Astrocyte (in vitro differentiated cells and primary cell): ENCODE data around the gene BUB1. TPM values are rescaled to one million over a fixed set of nuclear protein-coding genes. Genes with fewer than 3 reads are reported as not detected.

ENCODE experiments used
- DNase-seq: peaks from one replicate; pipeline ENCODE4 v3.0.0-alpha.2; 2010; ENCODE audit warnings: low read depth
- FAIRE-seq: peaks from 2 replicates; lab custom pipeline; 2011; peaks lifted over from hg19 to GRCh38; lab: Jason Lieb, UNC
- H2AFZ ChIP-seq: 2 replicates; pipeline ENCODE4 v1.6.0; 2012; ENCODE audit warnings: low read depth, low read length, inconsistent platforms
- H3K27ac ChIP-seq: 2 replicates; pipeline ENCODE4 v1.5.1; 2011; ENCODE audit warnings: low read depth, low read length, inconsistent platforms
- H3K27me3 ChIP-seq: 2 replicates; pipeline ENCODE4 v1.6.0; 2011; ENCODE audit warnings: low read length, inconsistent platforms; ENCODE audit not compliant: insufficient read depth
- H3K36me3 ChIP-seq: 2 replicates; pipeline ENCODE4 v1.5.1; 2011; ENCODE audit warnings: low read length, inconsistent platforms; ENCODE audit not compliant: insufficient read depth
- H3K4me1 ChIP-seq: 2 replicates; pipeline ENCODE4 v1.5.1; 2011; ENCODE audit warnings: low read length, inconsistent platforms; ENCODE audit not compliant: insufficient read depth
- H3K4me2 ChIP-seq: 2 replicates; pipeline ENCODE4 v1.6.0; 2012; ENCODE audit warnings: low read length, inconsistent platforms
- H3K4me3 ChIP-seq: 2 replicates; pipeline ENCODE4 v1.5.1; 2011; ENCODE audit warnings: low read depth, mild to moderate bottlenecking, low read length, inconsistent platforms; ENCODE audit not compliant: insufficient read depth
- H3K79me2 ChIP-seq: 2 replicates; pipeline ENCODE4 v1.6.0; 2012; ENCODE audit warnings: mild to moderate bottlenecking, low read length, inconsistent platforms; ENCODE audit not compliant: insufficient read depth
- H3K9ac ChIP-seq: 2 replicates; pipeline ENCODE4 v1.6.0; 2012; ENCODE audit warnings: mild to moderate bottlenecking, low read length, inconsistent platforms
- H3K9me3 ChIP-seq: 2 replicates; pipeline ENCODE4 v1.5.1; 2012; ENCODE audit warnings: low read depth, mild to moderate bottlenecking, low read length, inconsistent platforms; ENCODE audit not compliant: insufficient read depth
- H4K20me1 ChIP-seq: 2 replicates; pipeline ENCODE4 v1.6.0; 2012; ENCODE audit warnings: low read length, inconsistent platforms; ENCODE audit not compliant: insufficient read depth
- H3K27ac Mint-ChIP-seq: one replicate; pipeline ENCODE4 v1.8.0; 2021; ENCODE audit warnings: mild to moderate bottlenecking, mixed read lengths; ENCODE audit not compliant: unreplicated experiment
- H3K27me3 Mint-ChIP-seq: one replicate; pipeline ENCODE4 v1.8.0; 2021; ENCODE audit warnings: low read depth, mixed read lengths; ENCODE audit not compliant: unreplicated experiment
- H3K36me3 Mint-ChIP-seq: one replicate; pipeline ENCODE4 v1.8.0; 2021; ENCODE audit warnings: low read depth, mixed read lengths; ENCODE audit not compliant: unreplicated experiment
- H3K4me1 Mint-ChIP-seq: one replicate; pipeline ENCODE4 v1.8.0; 2021; ENCODE audit warnings: low read depth, mixed read lengths; ENCODE audit not compliant: unreplicated experiment
- H3K4me3 Mint-ChIP-seq: one replicate; pipeline ENCODE4 v1.8.0; 2021; ENCODE audit warnings: mild to moderate bottlenecking, moderate library complexity, mixed read lengths; ENCODE audit not compliant: unreplicated experiment
- H3K9me3 Mint-ChIP-seq: one replicate; pipeline ENCODE4 v1.8.0; 2021; ENCODE audit warnings: mild to moderate bottlenecking, mixed read lengths; ENCODE audit not compliant: unreplicated experiment
- EZH2 ChIP-seq: IDR thresholded peaks from 2 replicates; pipeline ENCODE4 v1.6.1; 2012; ENCODE audit warnings: mild to moderate bottlenecking, low read length, inconsistent platforms; ENCODE audit not compliant: insufficient read depth
- total RNA-seq: library from RNA; stranded (reverse); gene quantifications from 2 replicates; pipeline ENCODE4 v1.2.1, GENCODE V29; 2021
- TF ChIP-seq, protein P1 (sequence below): IDR thresholded peaks from 2 replicates; pipeline ENCODE4 v1.5.1; 2011; ENCODE audit warnings: low read depth, mild to moderate bottlenecking, inconsistent platforms, low read length, moderate library complexity; ENCODE audit not compliant: insufficient read depth

Gene BUB1
- total RNA-seq, 1 donor from 2014 or later: 8.0 TPM

DNA sequence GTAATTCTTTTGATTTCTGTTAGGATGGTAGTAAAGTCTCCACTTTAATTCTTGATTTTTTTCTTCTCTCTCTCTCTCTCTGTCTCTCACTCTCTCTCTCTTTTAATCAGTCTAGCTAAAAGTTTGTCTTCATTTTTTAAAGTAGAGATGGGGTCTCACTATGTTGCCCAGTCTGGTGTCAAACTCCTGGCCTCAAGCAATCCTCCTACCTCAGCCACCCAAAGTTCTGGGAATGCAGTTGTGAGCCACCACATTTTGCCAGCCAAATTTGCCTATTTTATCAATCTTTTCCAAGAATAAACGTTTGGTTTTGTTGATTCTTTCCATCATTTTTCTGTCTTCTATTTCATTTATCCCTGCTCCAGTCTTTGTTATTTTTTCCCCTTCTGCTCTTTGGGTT, 30.6 kb upstream of the BUB1 start:
- no peaks in the 10 kb centered on the region for H4K20me1 ChIP-seq
- Mint-ChIP-seq H3K27ac (no peak overlapping the region), H3K9me3 (peaks cover 3% of the 10 kb centered on the region), H3K4me1 (peaks cover 3% of the 10 kb centered on the region), H3K36me3 (no peaks in the 10 kb centered on the region), H3K27me3 (peaks cover 14% of the 10 kb centered on the region), H3K4me3 (no peak overlapping the region)
- H3K4me3 ChIP-seq: no peak overlapping the region
- H3K9me3 ChIP-seq: no peaks in the 10 kb centered on the region
- H3K9ac ChIP-seq: no peak overlapping the region
- no peaks in the 10 kb centered on the region for H3K79me2 ChIP-seq
- no peak overlapping the region for H3K4me2 ChIP-seq
- peaks cover 59% of the 10 kb centered on the region for H3K27me3 ChIP-seq
- TF ChIP-seq, protein P1, sequence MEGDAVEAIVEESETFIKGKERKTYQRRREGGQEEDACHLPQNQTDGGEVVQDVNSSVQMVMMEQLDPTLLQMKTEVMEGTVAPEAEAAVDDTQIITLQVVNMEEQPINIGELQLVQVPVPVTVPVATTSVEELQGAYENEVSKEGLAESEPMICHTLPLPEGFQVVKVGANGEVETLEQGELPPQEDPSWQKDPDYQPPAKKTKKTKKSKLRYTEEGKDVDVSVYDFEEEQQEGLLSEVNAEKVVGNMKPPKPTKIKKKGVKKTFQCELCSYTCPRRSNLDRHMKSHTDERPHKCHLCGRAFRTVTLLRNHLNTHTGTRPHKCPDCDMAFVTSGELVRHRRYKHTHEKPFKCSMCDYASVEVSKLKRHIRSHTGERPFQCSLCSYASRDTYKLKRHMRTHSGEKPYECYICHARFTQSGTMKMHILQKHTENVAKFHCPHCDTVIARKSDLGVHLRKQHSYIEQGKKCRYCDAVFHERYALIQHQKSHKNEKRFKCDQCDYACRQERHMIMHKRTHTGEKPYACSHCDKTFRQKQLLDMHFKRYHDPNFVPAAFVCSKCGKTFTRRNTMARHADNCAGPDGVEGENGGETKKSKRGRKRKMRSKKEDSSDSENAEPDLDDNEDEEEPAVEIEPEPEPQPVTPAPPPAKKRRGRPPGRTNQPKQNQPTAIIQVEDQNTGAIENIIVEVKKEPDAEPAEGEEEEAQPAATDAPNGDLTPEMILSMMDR: no peak
- TF ChIP-seq EZH2: no peak
- DNase-seq (no peak), FAIRE-seq (no peak)
- no peaks in the 10 kb centered on the region for H3K4me1 ChIP-seq
- no peak overlapping the region for H2AFZ ChIP-seq
- H3K27ac ChIP-seq: no peak overlapping the region
- H3K36me3 ChIP-seq: no peaks in the 10 kb centered on the region

DNA sequence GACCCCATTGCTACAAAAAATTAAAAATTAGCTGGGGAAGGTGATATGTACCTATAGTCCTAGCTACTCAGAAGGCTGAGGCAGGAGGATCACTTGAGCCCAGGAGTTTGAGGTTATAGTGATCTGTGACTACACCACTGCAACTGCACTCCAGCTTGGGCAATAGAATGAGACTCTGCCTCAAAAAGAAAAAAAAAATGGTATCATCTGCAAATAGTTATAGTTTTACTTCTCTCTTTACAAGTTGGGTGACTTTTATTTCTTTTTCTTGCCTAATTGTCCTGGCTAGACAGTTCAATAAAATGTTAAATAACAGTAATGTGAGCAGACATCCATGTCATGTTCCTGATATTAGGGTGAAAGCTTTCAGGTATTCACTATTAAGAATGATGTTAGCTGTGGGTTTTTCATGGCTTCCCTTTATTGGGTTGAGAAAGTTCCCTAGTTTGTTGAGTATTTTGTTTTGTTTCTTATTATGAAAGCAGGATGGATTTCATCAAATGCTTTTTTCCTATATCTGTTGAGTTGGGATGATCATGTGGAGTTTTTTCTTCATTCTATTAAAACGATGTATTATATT, 29.6 kb upstream of the BUB1 start:
- Mint-ChIP-seq H3K36me3 (no peaks in the 10 kb centered on the region), H3K27me3 (peaks cover 13% of the 10 kb centered on the region), H3K9me3 (peaks cover 3% of the 10 kb centered on the region), H3K4me3 (no peak overlapping the region), H3K4me1 (no peaks in the 10 kb centered on the region), H3K27ac (no peak overlapping the region)
- Histone ChIP-seq H3K36me3 (no peaks in the 10 kb centered on the region), H3K4me1 (no peaks in the 10 kb centered on the region), H3K27me3 (peaks cover 60% of the 10 kb centered on the region), H3K27ac (no peak overlapping the region), H3K79me2 (no peaks in the 10 kb centered on the region), H3K4me2 (no peak overlapping the region), H4K20me1 (no peaks in the 10 kb centered on the region), H3K9ac (no peak overlapping the region), H3K9me3 (no peaks in the 10 kb centered on the region), H3K4me3 (no peak overlapping the region), H2AFZ (no peak overlapping the region)
- FAIRE-seq (no peak), DNase-seq (no peak)
- TF ChIP-seq EZH2: no peak
- TF ChIP-seq, protein P1: no peak
